HG02870 (cell line): Measurements from ENCODE around the gene RASEF.
"Not testable (repeated sequence)": the region's sequence is repeated elsewhere in the genome, so short reads cannot be mapped to it uniquely, and the experiment has no call there.

Experiments
- ATAC-seq: cut with Tn5 transposase; IDR thresholded peaks from one replicate; pipeline ENCODE4 v1.9.1; 2021; ENCODE audit warnings: mild to moderate bottlenecking, moderate library complexity; ENCODE audit not compliant: unreplicated experiment

RASEF gene

GRCh38 chr9:83062651-83063527 lies at the start of gene RASEF:
Gene RASEF, minus strand, starts transcription at chr9:83063142. Its CDS starts 275 bp downstream, at chr9:83062867.
- no peak for ATAC-seq

- no peak for ATAC-seq
Measured at GRCh38 chr9:83111169-83111568, 48.2 kb upstream of the RASEF start.

GRCh38 chr9:83109296-83109695 lies 46.4 kb upstream of the RASEF start:
- no peak for ATAC-seq

GRCh38 chr9:83108208-83108607 lies 45.3 kb upstream of the RASEF start:
- ATAC-seq = no peak

GRCh38 chr9:83106772-83107171 lies 43.8 kb upstream of the RASEF start:
- ATAC-seq = no peak

GRCh38 chr9:83106263-83106662 lies 43.3 kb upstream of the RASEF start:
- ATAC-seq = no peak

- ATAC-seq = no peak
Measured at GRCh38 chr9:83097633-83098032, 34.7 kb upstream of the RASEF start.

GRCh38 chr9:83093311-83093710 lies 30.4 kb upstream of the RASEF start:
- not testable (repeated sequence) for ATAC-seq

- no peak for ATAC-seq
Measured at GRCh38 chr9:83081846-83082245, 18.9 kb upstream of the RASEF start.

GRCh38 chr9:83081010-83081409 lies 18.1 kb upstream of the RASEF start:
- no peak for ATAC-seq

- ATAC-seq = not testable (repeated sequence)
Measured at GRCh38 chr9:83075932-83076331, 13.0 kb upstream of the RASEF start.

- not testable (repeated sequence) for ATAC-seq
Measured at GRCh38 chr9:83072498-83072897, 9.6 kb upstream of the RASEF start.

GRCh38 chr9:83071626-83072025 lies 8.7 kb upstream of the RASEF start:
- ATAC-seq = no peak

GRCh38 chr9:83070261-83070660 lies 7.3 kb upstream of the RASEF start:
- no peak for ATAC-seq

GRCh38 chr9:83069651-83070050 lies 6.7 kb upstream of the RASEF start:
- no peak for ATAC-seq

- ATAC-seq = no peak
Measured at GRCh38 chr9:83068414-83068813, 5.5 kb upstream of the RASEF start.

GRCh38 chr9:83067579-83067978 lies 4.6 kb upstream of the RASEF start:
- no peak for ATAC-seq

- no peak for ATAC-seq
Measured at GRCh38 chr9:83066771-83067170, 3.8 kb upstream of the RASEF start.

- no peak for ATAC-seq
Measured at GRCh38 chr9:83065233-83065632, 2.3 kb upstream of the RASEF start.

- ATAC-seq = no peak
Measured at GRCh38 chr9:83061990-83062650, 822 bp downstream of the RASEF start.

GRCh38 chr9:83061036-83061435 lies 1.9 kb downstream of the RASEF start:
- no peak for ATAC-seq

- no peak for ATAC-seq
Measured at GRCh38 chr9:83060556-83060955, 2.4 kb downstream of the RASEF start.
